MCF 10A (cell line): ENCODE data around the gene GREB1L. TPM values are rescaled to one million over a fixed set of nuclear protein-coding genes. Genes with fewer than 3 reads are reported as not detected.

Experiments used
- BruUV-seq: library from RNA; stranded (reverse); fragments of 400-500 nt; replicated peaks from 2 replicates; lab custom pipeline; 2021; lab: Mats Ljungman, UMichigan
- CTCF ChIA-PET: fragments of 300-600 bp; sonication (Branson Sonifier 250); formaldehyde crosslinking; extraction: SDS; loops from one replicate; lab custom pipeline; 2021; ENCODE audit warnings: antibody characterized with exemption, inconsistent platforms; lab: Yijun Ruan, JAX
- POLR2A ChIA-PET: fragments of 300-600, 350-650 bp; sonication (Branson Sonifier 250); formaldehyde crosslinking; extraction: SDS; loops from one replicate; lab custom pipeline; 2020; ENCODE audit warnings: antibody characterized with exemption, inconsistent platforms; lab: Yijun Ruan, JAX
- DNase-seq: peaks from one replicate; pipeline ENCODE4 v3.0.0-alpha.2; 2018; ENCODE audit not compliant: unreplicated experiment
- H3K27ac Mint-ChIP-seq: one replicate; pipeline ENCODE4 v1.8.0; 2022; ENCODE audit warnings: mild to moderate bottlenecking, low read depth, mixed read lengths; ENCODE audit not compliant: unreplicated experiment
- H3K27me3 Mint-ChIP-seq: one replicate; pipeline ENCODE4 v1.8.0; 2022; ENCODE audit warnings: mixed read lengths; ENCODE audit not compliant: insufficient read depth, unreplicated experiment
- H3K36me3 Mint-ChIP-seq: one replicate; pipeline ENCODE4 v1.8.0; 2022; ENCODE audit warnings: mild to moderate bottlenecking, moderate library complexity, mixed read lengths; ENCODE audit not compliant: insufficient read depth, unreplicated experiment
- H3K4me1 Mint-ChIP-seq: one replicate; pipeline ENCODE4 v1.8.0; 2022; ENCODE audit warnings: mixed read lengths; ENCODE audit not compliant: insufficient read depth, unreplicated experiment
- H3K4me3 Mint-ChIP-seq: one replicate; pipeline ENCODE4 v1.8.0; 2022; ENCODE audit warnings: mild to moderate bottlenecking, moderate library complexity, mixed read lengths; ENCODE audit not compliant: unreplicated experiment
- H3K9me3 Mint-ChIP-seq: one replicate; pipeline ENCODE4 v1.8.0; 2022; ENCODE audit warnings: mixed read lengths; ENCODE audit not compliant: unreplicated experiment
- intact Hi-C: fragments of 100-400 bp; cut with micrococcal nuclease; formaldehyde crosslinking; loops from 2 replicates; pipeline ENCODE4 v1.14.1; 2022
- total RNA-seq: library from RNA; stranded (reverse); gene quantifications from 2 replicates; pipeline ENCODE4 v1.2.3, GENCODE V29; 2022
- TF ChIP-seq, protein P1 (sequence below): fragments of 200-600 bp; IDR thresholded peaks from one replicate; pipeline ENCODE4 v1.8.0; 2022; ENCODE audit warnings: antibody characterized with exemption, mild to moderate bottlenecking; ENCODE audit not compliant: unreplicated experiment

The GREB1L gene
- total RNA-seq, 1 experiment from 2014 or later, result 9.4 TPM

GRCh38 chr18:21474621-21475020, 232.6 kb downstream of the GREB1L start:
- TF ChIP-seq, protein P1, sequence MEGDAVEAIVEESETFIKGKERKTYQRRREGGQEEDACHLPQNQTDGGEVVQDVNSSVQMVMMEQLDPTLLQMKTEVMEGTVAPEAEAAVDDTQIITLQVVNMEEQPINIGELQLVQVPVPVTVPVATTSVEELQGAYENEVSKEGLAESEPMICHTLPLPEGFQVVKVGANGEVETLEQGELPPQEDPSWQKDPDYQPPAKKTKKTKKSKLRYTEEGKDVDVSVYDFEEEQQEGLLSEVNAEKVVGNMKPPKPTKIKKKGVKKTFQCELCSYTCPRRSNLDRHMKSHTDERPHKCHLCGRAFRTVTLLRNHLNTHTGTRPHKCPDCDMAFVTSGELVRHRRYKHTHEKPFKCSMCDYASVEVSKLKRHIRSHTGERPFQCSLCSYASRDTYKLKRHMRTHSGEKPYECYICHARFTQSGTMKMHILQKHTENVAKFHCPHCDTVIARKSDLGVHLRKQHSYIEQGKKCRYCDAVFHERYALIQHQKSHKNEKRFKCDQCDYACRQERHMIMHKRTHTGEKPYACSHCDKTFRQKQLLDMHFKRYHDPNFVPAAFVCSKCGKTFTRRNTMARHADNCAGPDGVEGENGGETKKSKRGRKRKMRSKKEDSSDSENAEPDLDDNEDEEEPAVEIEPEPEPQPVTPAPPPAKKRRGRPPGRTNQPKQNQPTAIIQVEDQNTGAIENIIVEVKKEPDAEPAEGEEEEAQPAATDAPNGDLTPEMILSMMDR, result no peak
- no peak overlapping the region for H3K4me3 Mint-ChIP-seq
- intact Hi-C loops, result no loop called here
- no peaks in the 10 kb centered on the region for H3K9me3 Mint-ChIP-seq
- BruUV-seq, result no TSS peak
- ChIA-PET CTCF (interaction anchor here (0.6 kb wide), 1 partner anchor 423 kb away, joined by 4 read pairs; no protein-coding TSS in a partner anchor), POLR2A (no interaction called here)
- no peaks in the 10 kb centered on the region for H3K27me3 Mint-ChIP-seq
- H3K4me1 Mint-ChIP-seq, result no peaks in the 10 kb centered on the region
- no peak for DNase-seq
- no peaks in the 10 kb centered on the region for H3K36me3 Mint-ChIP-seq
- no peak overlapping the region for H3K27ac Mint-ChIP-seq

DNA sequence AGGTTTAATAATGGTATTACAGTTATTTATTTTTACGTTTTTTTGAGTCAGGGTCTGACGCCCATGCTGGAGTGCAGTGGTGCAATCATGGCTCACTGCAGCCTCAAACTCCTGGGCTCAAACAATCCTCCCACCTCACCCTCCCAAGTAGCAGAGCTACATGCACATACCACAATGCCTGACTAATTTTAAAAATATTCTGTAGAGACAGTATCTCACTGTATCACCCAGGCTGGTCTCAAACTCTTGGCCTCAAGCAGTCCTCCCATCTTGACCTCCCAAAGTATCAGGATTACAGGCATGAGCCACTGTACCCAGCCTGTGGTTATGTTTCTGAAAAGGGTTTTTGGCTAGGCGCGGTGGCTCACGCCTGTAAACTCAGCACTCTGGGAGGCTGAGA, 237.7 kb downstream of the GREB1L start:
- Mint-ChIP-seq H3K36me3 (no peaks in the 10 kb centered on the region), H3K9me3 (no peaks in the 10 kb centered on the region), H3K4me3 (no peak overlapping the region), H3K27me3 (no peaks in the 10 kb centered on the region), H3K27ac (no peak overlapping the region), H3K4me1 (peaks cover under 1% of the 10 kb centered on the region)
- CTCF ChIA-PET, result interaction anchor here (0.6 to 1.3 kb wide), 2 partner anchors 284 to 311 kb away, joined by 3 to 6 read pairs; no protein-coding TSS in a partner anchor
- no peak for DNase-seq
- TF ChIP-seq, protein P1, result no peak
- no TSS peak for BruUV-seq
- POLR2A ChIA-PET, result interaction anchor here (0.7 kb wide), 1 partner anchor 413 kb away, joined by 3 read pairs; no protein-coding TSS in a partner anchor
- intact Hi-C loops, result loop anchor here (10.0 kb wide), 1 partner anchor 475 kb away; no protein-coding TSS in a partner anchor

DNA sequence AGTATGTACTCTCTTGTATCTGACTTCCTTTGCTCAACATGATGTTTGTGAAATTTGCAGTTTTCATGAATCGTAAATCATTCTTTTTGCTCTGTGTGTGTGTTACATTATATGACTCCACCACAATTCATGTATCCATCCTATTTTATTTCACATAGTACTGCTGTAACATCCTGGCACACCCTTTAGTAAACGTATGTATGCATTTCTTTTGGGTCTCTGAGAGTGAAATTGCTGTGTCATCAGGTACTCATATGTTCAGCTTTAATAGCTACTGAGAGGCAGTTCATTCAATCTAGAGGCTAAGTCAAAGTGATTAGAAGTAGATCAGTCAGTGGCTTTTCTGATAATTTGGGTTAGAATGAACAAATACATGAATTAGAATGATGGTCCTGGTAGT, 239.7 kb downstream of the GREB1L start:
- Mint-ChIP-seq H3K4me3 (no peak overlapping the region), H3K27me3 (no peaks in the 10 kb centered on the region), H3K27ac (no peak overlapping the region), H3K4me1 (peaks cover 8% of the 10 kb centered on the region), H3K36me3 (no peaks in the 10 kb centered on the region), H3K9me3 (no peaks in the 10 kb centered on the region)
- BruUV-seq, result no TSS peak
- ChIA-PET CTCF (interaction anchor here (0.6 kb wide), 1 partner anchor 711 kb away, joined by 3 read pairs; no protein-coding TSS in a partner anchor), POLR2A (no interaction called here)
- DNase-seq, result no peak
- intact Hi-C loops, result loop anchor here (10.0 kb wide), 1 partner anchor 473 kb away; no protein-coding TSS in a partner anchor
- TF ChIP-seq, protein P1, result no peak

- ChIA-PET CTCF (interaction anchor here (0.8 to 1.1 kb wide), 2 partner anchors 9 to 129 kb away, joined by 3 to 4 read pairs; partner anchors contain the start of gene SNRPD1), POLR2A (interaction anchor here (1.0 kb wide), 1 partner anchor 92 kb away, joined by 3 read pairs; no protein-coding TSS in a partner anchor)
- no peak for DNase-seq
- intact Hi-C loops, result loop anchor here (10.0 kb wide), 1 partner anchor 472 kb away; no protein-coding TSS in a partner anchor
- H3K36me3 Mint-ChIP-seq, result no peaks in the 10 kb centered on the region
- no peak overlapping the region for H3K4me3 Mint-ChIP-seq
- H3K4me1 Mint-ChIP-seq, result peaks cover 8% of the 10 kb centered on the region
- no TSS peak for BruUV-seq
- no peaks in the 10 kb centered on the region for H3K9me3 Mint-ChIP-seq
- no peak overlapping the region for H3K27ac Mint-ChIP-seq
- TF ChIP-seq, protein P1, result no peak
- H3K27me3 Mint-ChIP-seq, result no peaks in the 10 kb centered on the region
Measured at GRCh38 chr18:21483051-21483450, 241.0 kb downstream of the GREB1L start.
